Measurements from ENCODE around the gene LMAN2L.
"Not testable (repeated sequence)": the region's sequence is repeated elsewhere in the genome, so short reads cannot be mapped to it uniquely, and the experiment has no call there.

Gene LMAN2L

DNA sequence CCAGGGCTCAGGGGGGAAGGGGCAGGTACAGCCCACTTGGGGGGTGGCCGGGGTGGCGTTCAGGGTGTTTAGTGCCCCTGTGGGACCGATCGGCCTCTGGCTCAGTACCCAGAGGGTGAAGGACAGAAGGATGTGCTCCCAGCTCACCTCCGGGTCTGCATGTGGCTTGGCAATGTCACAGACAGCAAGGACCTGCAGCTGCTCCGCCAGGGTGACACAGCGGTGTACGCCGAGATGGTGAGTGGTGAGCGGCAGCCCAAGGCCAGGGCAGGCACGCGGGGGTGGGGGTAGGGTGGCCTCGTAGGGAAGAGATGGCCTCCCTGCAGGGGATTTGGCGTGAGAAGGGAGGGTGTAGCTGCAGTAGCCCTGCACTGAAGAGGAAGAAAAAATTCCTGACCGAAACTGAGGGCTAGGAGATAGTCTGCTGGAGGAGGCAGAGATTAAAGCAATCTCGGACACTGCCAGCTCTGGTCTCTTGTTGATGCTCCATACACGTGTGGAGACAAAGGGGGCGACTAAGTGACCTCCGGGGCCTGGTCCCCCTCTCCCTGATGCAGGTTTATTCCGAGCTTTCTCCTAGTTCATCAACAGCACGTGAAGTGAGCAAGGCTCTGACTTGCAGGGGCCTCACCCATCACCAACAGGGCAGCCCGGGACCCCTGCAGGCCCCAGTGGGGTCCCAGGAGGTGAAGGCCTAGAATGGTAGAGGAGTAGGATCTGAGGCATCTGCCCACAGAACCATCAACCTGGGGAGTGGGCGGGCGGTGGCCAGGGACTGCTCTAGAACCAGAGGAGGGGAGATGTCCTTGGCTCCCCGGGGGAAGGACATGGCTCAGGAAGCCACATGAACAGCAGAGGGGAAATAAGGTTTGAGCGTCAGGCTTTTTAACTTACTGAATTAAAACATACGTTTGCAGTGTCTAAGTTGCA, 51.9 kb downstream of the LMAN2L start:
- no peak for DNase-seq (ENCODE audit: low read depth in 2 of 2)

DNA sequence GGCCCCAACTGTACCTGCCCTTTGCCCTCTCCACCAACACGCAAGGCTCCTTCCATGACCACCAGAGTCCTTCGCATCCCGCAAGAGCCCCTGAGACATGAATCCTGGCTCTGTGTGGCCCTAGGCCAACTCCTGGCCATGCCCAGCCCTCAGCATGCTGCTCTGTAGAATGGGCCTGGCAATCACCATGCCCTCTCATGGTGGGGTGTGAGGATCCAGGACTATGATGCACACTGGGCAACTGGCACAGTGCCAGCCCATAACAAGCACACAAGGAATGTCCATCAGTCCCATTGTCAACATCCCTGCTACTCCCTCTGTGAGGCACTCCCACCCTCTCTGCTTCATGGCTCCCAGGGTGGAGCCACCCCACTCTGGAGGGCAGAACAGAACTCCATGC, 52.6 kb downstream of the LMAN2L start:
- DNase-seq (ENCODE audit: low read depth in 2 of 2): no peak

DNA sequence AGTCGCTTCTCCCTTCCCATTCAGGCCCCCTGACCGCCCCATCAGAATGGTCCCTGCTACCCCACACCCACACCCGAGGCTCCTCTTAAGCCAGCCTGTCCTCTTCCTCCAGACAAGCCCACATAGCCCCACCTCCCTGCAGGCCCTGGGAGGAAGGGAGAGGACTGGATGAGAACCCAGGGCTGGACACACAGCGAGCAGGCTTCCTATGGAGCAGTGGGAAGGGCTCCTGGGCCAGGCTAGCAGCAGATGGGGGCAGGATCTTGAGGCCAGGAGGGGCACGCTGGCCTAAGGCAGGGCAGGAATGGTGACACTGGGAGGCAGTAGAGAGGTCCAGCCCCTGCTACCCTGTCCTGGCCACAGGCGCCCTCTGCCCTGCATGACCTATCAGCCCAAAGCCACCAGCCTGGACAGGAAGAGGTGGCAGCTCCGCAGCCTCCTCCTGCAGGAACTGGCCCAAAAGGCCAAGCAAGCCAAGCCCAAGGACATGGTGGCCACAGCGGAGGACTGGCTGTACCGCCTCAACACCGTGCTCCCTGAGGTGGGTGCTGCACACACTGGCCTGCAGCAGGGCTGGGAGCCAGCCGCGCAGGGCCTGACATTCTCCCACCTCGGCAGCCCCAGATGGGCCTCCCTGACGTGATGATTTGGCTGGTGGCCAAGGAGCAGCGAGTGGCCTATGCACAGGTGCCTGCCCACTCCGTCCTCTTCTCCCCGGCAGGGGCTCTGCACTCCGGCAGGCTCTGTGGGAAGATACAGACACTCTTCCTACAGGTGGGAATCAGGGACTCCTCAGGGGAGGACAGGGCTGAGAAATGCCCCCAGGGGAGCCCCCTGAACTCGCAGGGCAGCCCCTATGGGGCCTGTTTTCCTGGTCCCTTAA, 54.0 kb downstream of the LMAN2L start:
- no peak for DNase-seq (ENCODE audit: low read depth in 2 of 2)

DNA sequence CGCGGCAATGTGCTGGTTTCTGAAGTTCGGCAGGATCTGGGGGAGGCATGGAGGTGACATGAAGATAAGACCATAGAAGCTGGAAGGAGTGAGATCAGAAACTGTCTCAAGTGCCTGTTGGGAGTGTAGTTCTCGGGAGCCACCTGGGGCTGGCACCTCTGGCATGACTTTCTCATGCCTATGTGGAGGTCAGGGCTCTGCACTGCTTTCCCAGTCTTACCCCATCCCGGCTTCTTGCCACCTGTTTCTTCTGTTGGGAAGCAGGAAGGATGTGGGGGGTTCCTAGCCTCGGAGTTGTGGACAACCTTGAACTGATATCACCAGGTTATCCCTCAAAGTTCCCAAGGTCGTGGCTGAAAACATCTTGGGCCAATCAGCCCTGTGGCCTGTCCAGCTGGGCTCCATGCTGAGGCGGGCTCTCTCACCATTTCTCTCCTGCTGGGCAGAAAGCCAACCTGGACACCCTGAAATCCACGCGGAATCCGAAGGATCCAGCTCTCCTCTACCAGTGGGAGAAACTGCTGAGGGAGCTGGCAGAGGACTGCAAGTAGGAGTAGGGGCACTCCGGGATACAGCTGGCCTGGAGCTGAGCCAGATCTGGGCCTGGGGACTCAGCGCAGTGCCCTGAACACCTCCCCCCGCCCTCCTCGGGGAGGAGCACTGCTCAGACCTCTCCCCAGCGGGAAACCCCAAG, 54.8 kb downstream of the LMAN2L start:
- no peak for DNase-seq (ENCODE audit: low read depth in 2 of 2)

DNA sequence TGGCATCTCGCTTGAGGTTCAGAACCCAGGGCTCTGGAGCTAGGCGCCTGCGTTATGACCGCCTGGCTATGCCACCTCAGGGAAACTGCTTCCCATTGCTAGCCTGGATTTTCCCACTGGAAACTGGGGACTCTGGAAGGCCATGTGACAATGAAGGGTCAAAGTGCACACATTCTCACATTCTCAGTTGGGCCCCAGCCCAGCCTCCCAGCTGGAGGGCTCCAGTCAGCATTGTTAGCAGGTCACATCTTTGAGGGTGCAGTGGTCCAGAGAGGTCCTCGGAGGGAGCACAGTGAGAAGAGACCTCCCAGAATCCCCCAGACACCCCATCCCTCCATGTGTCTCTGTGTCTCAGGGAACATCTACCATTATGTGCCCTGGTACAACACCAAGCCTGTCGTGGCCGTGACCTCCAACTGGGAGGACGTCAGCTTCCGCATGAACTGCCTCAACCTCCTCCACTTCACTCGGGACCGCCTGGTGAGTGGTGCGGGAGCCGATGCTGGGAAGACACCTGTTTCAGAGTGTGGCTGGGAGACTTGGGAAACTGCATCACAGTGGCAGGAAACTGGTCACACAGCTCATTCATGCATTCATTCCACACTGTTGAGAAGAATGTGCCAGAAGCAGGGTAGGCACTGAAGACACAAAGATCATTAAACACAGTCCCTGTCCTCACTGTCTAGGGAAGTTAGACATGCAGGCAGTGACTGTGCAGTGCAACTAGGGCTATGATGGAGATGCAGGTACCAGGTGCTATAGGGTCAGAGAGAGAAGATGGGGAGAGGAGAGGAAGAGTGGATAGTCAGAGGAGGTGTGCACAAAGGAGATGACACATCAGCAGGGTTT, 55.7 kb downstream of the LMAN2L start:
- DNase-seq (ENCODE audit: low read depth in 2 of 2): no peak

DNA sequence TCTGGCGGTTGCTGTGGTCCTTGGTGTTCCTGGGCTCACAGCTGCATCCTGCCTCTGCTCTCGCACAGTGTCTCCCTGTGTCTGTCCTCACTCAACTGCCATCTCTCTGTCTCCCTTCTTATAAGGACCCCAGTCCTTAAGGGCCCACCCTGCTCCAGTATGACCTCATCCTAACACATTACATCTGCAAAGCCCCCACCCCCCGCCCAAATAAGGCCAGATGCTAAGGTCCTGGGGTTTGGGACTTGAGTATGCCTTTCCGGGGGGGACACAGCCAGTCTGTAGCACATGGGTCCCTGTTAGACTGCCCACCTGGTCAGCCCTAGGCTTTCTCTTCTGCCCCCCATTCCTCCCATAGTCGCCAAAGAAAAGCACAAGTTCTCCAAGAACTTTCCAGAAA, 56.6 kb downstream of the LMAN2L start:
- DNase-seq (ENCODE audit: low read depth in 2 of 2): no peak

DNA sequence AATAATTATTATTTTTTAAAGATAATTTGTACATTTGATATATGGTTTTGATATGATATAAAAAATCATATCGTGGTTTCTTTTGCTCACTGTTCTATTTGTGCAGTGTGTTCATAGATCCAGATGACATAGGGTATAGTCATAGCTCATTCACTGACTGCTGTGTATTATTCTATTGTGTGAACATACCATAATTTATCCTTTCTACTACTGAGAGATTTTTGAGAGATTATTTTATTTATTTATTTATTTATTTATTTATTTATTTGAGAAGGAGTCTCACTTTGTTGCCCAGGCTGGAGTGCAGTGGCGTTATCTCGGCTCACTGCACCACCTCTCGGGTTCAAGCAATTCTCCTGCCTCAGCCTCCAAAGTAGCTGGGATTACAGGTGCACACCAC, 58.3 kb downstream of the LMAN2L start:
- no peak for DNase-seq (ENCODE audit: low read depth in 2 of 2)

DNA sequence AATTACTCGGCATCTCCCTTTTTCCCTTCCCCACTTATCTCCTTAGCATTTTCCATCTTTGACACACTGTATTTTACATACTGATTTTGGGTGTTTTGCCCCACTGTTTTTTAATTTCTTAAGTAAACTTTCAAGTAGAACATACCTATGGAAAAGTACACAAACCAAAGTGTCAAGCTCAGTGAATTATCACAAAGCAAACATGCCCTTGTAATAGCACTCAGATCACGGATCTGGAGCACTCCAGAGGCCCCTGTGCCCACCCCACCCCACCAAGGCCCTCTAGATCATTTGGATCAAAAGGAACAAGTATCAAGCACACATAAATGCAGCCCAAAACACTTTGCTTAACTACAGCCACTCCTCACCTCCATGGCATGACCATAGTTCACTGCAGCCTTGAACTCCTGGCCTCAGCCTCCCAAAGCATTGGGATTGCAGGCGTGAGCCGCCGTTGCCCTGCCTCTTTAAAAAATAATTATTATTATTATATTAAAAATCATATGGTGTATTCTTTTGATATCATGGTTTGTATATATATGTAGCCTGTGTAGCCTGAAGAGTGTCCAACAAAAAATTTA, 59.2 kb downstream of the LMAN2L start:
- no peak for DNase-seq (ENCODE audit: low read depth in 2 of 2)

DNA sequence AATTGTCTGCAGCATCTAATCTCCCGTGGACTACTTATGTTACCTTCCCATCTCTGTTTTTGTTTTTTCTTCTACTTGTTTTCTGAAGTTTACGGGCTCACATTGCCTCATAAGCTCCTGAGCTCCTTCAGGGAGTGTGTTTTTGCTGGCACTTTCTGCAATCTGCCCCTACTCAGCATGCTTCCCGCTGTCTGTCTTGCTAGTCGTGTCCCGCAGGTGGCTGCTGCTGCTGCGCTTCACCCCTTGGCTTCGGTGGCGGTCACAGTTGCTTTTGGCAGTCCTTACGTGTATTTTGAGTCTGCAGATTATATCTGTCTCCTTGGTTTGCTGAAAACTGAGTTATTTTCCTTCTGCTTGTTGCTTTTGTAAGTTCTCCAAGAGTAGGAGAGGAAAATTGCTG, 60.0 kb downstream of the LMAN2L start:
- DNase-seq (ENCODE audit: low read depth in 2 of 2): no peak

DNA sequence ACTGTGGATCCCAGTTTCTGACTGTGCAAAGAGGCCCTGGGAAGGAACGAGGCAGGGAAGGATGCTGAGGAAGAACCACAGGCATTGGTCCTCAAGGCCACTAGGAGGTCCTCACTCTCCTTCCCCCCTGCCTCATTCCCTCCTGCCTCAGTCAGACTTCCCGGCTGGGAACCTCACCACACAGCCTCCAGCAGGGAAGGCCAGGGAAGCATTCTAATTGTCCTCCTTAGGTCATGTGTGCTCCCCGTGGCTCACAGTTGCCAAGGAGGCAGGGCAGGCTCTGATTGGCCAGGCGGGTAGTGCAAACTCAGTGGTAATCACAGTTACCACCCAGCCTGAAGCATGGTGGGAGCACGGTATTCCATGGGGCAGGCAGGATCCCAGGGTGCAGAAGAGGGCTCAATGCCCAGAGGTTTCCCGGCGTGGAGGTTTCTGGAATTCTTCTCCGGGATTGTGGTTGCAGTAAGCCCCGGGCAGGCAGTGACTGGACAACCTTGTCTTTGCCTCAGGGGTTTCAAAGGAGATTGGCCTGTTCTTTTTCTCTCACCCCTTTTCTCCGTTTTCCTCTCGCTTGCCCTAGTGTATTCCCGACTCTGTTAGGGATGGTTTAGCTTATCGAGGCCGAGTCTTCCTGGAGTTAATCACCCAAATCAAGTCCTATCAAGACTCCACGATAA, 70.2 kb downstream of the LMAN2L start:
- DNase-seq (ENCODE audit: low read depth in 2 of 2): no peak

DNA sequence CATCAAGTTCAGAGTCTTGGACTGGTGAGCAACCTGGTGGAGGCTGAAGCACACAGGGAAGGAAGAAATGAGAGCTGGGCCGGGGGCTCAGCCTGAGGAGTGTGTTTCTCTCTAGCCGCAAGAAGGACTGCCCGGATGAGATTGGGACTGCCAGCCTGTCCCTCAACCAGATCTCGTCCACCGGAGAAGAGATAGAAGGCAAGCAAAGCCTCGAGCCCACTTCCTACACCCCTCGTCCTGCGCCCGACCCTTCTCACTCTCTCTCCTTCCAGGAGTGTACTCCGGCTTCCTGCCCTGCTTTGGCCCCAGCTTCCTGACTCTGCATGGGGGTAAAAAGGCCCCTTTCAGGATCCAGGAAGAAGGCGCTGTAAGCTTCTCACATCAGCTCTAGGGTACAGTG, 71.1 kb downstream of the LMAN2L start:
- no peak for DNase-seq (ENCODE audit: low read depth in 2 of 2)

DNA sequence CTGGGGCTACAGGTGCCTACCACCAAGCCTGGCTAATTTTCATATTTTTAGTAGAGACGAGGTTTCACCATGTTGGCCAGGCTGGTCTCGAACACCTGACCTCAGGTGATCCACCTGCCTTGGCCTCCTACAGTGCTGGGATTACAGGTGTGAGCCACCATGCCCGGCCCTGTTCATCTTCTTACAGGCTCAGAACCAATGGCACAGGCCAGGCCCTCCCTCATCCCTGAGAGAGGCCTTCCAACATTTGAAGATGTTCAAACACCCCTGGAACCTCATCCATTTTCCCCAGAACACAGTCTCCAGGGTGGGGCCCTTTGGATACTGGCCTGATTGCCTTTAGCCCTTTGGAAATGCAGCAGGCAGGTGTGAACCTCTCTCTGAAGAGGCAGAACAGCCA, 74.1 kb downstream of the LMAN2L start:
- DNase-seq (ENCODE audit: low read depth in 2 of 2): not testable (repeated sequence)

DNA sequence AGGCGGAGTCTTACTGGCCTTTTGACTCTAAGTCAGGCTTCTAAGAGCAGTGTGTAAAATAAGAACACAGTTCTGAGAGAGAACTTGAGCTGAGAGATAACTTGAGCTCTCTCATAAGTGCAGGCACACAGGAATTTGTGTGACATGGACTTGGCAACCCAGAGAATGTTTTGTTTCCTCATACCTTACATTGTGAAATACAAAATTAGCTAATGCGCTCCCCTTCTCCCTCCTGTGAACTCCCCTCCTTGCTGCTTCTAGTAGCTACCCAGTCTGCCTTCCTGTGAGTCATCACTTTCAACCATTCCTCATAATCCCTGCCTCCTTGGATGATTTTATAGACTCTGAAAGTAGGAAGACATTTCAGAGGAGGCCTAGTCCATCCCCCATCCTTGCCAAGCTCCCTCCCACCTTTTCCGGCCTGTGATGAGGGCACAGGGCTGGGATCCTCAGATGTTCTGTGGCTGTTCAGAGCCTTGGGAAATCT, 74.7 kb downstream of the LMAN2L start:
- DNase-seq (ENCODE audit: low read depth in 2 of 2): no peak

DNA sequence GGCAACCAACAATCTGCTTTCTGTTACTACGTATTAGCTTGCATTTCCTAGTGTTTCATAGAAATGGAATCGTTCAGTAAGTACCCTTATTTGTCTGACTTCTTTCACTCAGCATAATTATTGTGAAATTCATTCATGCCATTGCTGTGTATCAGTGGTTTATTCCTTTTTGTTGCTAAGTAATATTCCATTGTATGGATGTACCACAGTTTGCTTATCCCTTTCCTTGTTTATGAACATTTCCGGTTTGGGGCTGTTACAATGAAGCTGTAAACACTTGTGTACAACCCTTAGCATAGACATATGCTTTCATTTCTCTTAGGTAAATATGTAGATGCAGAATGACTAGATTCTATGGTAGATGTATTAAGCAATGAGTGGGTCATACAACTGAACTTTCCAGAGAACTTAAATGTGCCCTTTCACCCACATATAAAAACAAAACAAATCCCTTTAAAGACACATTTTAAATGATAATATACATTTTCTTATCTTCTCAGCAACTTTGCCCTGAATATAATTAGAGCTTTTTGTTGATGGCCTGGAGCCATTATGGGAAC, 75.4 kb downstream of the LMAN2L start:
- no peak for DNase-seq (ENCODE audit: low read depth in 2 of 2)

DNA sequence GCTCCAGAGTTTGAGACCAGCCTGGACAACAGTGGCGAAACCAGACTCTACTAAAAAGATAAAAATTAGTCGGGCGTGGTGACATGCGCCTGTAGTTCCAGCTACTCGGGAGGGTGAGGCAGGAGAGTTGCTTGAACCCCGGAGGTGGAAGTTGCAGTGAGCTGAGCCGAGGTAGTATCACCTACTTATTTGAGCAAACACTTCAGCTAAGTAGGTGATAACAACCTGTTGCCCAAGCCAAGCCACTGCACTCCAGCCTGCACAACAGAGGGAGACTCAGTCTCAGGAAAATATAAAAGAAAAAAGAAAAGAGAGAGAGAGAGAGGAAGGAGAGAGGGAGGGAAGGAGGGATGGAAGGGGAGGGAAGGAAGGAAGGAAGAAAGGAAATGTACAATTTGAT, 76.0 kb downstream of the LMAN2L start:
- no peak for DNase-seq (ENCODE audit: low read depth in 2 of 2)

DNA sequence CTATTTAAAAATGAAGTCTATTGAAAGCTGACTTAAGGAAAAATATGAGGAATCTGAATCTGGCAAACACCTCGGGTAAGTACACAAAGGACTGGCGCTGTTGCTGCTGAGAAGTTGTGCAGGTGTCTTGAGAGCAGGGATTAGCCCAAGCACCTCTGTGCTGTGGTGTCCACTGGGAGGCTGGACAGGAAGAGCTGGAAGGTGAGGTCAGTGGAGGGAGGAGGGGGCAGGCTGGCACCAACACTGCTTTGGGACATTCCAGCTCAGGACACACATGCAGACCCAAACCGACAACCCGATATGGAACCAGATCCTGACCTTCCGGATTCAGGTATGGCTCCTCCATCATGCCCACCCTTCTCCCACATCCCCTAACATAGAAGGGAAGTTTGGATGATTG, 76.7 kb downstream of the LMAN2L start:
- no peak for DNase-seq (ENCODE audit: low read depth in 2 of 2)

DNA sequence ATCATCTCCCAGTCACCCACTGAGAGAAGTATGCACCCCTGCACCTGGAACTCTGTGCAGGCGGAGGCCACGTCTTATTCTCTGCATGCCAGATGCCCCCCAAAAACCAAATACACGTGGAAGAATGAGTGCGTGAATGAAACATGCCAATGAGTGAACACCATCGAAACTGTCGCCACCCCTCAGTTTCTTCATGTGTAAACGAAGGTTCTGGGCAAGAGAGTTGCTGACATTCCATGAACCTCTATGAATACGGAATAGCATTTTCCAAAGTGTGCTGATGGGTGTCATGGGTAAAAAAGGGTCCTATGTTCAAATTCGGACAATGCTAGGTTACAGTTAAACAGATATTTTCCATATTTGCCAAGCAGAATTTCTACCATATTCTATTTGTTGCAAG, 77.5 kb downstream of the LMAN2L start:
- DNase-seq (ENCODE audit: low read depth in 2 of 2): no peak

DNA sequence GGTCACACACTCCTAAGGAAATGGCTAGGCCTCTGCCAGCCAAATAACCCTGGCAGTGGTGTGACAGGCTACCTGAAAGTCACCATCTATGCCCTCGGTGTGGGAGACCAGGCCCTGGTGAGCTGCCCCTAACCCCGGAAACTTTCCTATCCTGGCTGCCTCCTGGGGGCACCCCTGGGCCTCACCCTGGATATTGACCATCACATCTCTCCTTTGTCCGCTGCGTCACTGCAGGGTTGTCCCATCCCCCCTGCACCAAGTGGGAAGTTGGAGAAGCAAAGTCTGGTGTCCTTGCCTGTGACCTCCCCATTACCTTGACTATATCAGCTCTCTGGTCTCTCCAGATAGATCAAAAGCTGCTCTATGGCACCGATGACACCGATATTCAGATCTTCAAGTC, 78.5 kb downstream of the LMAN2L start:
- no peak for DNase-seq (ENCODE audit: low read depth in 2 of 2)

DNA sequence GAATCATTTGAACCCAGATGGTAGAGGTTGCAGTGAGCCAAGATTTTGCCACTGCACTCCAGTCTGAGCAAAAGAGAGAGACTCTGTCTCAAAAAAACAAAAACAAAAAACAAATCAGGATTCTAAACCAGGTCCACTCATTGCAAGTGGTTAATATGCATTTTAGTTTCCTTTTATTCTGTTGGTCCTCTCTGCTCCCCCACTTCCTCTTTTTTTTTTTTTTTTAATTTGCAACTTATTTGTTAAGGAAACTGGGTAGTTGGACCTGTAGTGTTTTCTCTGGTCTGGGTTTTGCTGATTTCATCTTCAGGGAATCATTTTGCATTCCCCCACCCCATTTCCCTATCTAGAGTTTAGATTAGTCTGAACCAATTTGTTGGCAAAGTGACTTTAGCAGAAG, 83.3 kb downstream of the LMAN2L start:
- no peak for DNase-seq (ENCODE audit: low read depth in 2 of 2)

Measured in stimulated activated CD8-positive, alpha-beta memory T cell treated with anti-CD3 and anti-CD28 coated beads, Interleukin-7, amount 100 ng/mL, for 4 hours (primary cell).